GM21576 (cell line): Measurements from ENCODE around the gene RPL11.
A peak's percentile ranks its signal among the peaks of the same experiment; 100 is the strongest.
"Not testable (repeated sequence)": the region's sequence is repeated elsewhere in the genome, so short reads cannot be mapped to it uniquely, and the experiment has no call there.

Source experiments
- ATAC-seq: cut with Tn5 transposase; IDR thresholded peaks from one replicate; pipeline ENCODE4 v1.9.1; 2021; ENCODE audit warnings: mild to moderate bottlenecking, moderate library complexity; ENCODE audit not compliant: unreplicated experiment

Gene RPL11

DNA sequence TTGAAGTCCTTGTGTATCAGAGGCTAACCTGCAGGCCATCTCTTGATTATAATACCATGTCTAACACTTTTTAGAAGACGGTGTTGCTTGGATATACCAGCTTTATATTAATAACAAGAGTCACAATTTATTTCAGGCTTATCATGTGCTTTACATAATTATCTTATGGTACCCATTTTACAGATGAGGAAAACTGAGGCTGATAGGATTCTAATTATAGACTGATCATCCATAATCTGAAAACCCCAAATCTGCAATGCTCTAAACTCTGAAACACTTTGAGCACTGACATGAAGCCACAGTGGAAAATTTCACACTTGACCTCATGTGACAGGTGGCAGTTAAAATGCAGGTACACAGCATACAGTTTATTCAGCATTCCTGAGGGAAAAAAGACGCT, 7.2 kb upstream of the RPL11 start:
- no peak for ATAC-seq

DNA sequence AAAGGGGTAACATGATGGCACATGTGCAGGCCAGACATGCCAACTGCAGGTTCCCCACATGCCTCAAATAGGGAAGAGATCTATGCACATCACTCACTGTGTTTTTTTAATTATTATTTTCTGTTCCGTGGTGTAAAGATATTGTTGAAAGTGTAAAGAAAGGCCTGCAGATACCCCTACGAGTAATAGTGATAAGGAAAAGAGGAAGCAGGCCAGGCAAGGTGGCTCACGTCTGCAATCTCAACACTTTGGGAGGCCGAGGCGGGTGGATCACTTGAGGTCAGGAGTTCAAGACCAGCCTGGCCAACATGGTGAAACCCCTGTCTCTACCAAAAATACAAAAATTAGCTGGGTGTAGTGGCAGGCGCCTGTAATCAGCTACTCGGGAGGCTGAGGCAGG, 6.4 kb upstream of the RPL11 start:
- not testable (repeated sequence) for ATAC-seq

DNA sequence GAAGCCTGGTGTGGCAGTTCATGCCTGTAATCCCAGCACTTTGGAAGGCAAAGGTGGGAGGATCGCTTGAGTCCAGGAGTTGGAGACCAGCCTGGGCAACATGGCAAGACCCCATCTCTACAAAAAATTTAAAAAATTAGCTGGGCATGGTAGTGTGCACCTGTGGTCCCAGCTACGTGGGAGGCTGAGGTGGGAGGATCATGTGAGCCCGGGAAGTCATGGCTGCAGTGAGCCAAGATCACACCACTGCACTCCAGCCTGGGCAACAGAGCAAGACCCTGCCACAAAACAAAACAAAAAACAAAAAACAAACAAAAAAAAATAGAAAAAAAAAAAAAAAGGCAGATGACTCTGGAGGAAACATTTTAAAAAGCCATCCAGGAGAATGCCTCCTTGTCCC, 3.9 kb upstream of the RPL11 start:
- ATAC-seq: not testable (repeated sequence)

DNA sequence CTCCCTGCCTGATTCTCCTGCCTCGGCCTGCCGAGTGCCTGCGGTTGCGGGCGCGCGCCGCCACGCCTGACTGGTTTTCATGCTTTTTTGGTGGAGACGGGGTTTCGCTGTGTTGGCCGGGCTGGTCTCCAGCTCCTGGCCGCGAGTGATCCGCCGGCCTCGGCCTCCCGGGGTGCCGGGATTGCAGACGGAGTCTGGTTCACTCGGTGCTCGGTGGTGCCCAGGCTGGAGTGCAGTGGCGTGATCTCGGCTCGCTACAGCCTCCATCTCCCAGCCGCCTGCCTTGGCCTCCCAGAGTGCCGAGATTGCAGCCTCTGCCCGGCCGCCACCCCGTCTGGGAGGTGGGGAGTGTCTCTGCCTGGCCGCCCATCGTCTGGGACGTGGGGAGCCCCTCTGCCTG, 3.3 kb upstream of the RPL11 start:
- ATAC-seq: not testable (repeated sequence)

DNA sequence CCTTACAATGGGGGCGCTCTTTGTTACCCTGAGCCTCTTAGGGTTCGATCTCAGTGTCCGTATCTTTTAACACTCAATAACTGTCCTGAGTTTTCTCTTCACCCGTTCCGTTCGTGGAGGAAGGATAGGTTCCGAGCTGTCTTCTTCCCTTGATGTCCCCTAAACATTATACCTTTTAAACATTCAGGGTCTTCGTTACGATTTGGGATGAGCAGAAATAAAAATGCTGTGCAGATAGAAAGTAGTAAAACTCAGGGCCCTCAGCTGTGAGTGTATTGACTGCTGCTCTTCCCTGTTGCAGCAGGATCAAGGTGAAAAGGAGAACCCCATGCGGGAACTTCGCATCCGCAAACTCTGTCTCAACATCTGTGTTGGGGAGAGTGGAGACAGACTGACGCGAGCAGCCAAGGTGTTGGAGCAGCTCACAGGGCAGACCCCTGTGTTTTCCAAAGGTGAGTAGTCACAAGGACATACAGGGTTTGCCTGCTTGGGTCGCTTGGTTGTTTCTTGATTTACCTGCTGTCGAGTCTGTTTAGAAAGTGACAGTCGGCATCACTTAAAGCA, 784 bp downstream of the RPL11 start:
- no peak for ATAC-seq

DNA sequence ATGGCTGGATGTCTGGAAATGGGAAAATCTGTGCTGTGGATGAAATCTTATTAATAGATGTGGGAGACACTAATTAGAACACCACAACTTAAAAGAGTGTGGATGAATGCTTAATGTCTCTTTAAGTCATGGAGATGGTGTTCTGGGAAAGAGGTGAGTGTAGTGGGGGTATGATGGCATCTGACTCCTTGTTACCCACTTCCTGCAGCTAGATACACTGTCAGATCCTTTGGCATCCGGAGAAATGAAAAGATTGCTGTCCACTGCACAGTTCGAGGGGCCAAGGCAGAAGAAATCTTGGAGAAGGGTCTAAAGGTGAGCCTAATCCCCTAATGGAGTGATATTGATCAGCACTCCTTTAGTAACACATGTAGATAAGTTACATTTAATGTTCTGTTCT, 2.0 kb downstream of the RPL11 start:
- ATAC-seq: no peak

DNA sequence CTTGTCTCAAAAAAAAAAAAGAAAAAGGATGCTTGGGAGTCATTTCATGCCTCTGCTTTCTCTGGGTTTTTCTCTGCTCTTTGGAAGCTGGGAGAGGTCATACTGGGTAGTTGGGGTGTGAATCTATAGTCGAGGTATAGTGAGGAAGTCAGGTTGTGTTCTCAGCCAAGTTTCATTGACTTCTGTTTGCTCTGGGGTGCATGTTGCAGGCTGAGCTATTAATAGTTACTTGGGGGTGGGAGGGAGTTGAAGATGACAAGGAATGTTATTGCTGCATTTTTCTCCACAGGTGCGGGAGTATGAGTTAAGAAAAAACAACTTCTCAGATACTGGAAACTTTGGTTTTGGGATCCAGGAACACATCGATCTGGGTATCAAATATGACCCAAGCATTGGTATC, 2.8 kb downstream of the RPL11 start:
- ATAC-seq: no peak

DNA sequence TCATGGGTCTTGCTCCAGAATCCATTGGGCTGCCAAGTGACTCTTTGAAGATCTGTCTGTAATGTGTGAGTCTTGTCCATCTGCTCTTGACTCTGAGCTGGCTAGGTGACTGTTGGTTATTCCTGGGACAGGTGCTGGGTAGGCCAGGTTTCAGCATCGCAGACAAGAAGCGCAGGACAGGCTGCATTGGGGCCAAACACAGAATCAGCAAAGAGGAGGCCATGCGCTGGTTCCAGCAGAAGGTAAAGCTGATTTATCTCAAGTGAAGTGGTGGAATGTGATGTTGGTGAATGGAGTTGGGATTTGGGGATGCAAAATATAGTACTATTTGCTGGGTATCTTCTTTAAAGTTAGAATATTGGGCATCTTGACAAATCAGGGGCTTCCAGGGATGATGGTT, 4.1 kb downstream of the RPL11 start:
- ATAC-seq: no peak

DNA sequence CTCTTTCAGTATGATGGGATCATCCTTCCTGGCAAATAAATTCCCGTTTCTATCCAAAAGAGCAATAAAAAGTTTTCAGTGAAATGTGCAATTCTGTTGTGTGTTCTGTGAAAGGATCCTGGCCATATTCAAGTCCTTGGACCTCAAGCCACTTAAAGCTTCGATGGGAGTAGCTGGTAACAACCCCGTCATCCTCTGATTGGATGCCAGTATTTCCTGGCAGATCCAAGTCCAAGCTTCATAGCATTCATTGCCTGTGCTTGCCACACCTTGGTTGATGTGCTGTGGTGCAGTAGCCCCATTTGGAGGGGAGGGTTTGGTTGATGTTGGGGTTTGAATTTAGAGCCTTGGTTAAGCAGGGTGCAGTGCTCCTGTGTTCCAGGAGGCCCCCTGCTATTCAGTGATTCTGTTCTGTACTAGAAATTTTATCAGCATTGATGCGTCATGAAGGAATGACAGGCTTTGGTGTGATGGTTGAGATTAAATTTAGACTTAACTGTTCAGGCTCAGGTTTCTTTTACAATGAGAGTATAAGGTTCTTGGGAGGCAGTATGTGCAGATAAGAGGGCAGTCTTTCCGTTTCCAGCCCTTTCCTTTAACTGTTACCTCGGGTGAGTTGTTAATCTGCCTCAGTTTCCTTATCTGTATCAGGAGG, 4.9 kb downstream of the RPL11 start:
- ATAC-seq: no peak

DNA sequence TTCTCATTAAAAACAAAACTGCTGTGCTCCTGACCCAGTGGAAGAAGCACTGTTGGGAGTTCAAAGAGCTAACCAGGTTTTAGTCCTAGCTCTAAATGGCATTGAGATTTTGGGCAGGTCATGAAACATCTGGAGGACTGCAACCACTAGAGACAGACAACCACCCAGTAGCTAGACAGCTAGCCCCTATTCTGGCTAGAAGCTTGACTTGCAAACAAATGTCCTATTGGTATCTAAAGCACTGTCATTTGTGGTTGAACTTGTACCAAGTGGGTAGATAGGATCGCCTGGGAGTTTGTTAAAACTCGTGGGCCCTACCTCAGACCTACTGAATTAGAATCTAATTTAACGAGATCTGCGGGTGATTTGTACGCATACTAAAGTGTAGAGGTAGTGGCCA, 6.9 kb downstream of the RPL11 start:
- ATAC-seq: no peak

DNA sequence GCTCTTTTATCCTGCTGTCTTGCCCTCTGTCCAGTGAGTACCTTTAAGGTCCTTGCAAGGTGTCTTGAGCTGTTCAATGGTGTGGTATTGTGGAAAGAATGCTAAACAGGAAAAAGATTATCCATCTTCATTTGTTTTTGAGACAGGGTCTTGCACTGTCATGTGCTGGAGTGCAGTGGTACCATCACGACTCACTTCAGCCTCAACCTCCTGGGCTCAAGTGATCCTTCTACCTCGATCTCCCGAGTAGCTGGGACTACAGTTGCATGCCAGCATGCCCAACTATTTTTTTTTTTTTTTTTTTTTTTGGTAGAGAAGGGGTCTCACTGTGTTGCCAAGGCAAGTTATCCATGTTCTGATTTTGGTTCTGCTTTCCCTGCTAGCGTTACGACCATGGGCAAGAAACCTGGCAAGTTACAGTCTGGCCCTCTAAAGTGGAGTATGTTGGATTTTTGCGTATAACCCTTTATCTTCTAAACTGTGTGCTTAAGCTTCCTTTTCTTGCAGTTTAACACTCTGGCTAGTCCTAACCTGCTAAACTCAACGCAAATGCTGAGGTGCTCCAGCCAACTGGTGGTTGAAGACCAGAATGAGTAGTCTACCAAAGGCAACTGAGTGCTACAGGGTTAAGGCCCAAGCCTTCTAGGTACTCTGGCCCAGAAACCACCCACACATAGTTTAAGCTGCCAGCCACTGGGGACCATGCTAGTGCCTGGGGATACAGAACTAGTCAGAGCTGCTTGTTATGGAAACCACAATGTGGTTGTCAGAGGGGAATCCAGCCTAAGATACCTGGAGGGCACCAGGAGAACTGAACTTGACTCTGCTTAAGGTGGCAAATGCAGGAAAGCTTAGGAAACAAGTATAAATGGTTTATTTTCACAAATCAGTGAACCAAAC, 7.9 kb downstream of the RPL11 start:
- ATAC-seq: no peak

DNA sequence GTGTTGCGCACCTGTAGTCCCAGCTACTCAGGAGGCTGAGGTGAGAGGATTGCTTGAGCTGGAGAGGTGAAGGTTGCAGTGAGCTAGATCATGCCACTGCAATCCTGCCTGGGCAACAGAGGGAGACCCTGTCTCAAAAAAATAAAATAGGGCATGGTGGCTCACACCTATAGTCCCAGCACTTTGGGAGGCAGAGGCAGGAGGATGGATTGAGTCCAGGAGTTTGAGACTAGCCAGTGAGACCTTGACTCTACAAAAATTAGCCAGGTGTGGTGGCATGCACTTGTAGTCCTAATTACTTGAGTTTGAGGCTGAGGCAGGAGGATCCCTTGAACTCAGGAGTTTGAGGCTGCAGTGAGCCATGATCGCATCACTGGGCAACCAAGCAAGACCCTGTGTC, 9.7 kb downstream of the RPL11 start:
- no peak for ATAC-seq

DNA sequence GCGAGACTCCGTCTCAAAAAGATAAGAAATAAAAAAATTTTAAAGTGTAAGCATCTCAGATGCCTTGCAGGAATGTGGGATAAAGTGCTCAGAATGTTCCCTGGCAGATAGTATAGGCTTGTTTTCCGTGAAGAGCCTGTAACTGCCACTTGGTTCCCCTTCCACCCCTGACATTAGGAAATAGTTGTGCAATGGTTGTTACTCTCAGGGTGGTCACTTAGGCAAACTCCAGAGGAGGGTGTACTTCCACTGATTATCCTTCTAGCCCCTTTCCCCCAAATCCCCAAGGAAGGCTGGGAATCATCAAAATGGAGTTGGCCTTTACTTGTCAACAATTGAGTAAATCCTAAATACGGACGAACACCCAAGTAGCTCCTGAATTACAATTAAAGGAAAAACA, 10.4 kb downstream of the RPL11 start:
- no peak for ATAC-seq

DNA sequence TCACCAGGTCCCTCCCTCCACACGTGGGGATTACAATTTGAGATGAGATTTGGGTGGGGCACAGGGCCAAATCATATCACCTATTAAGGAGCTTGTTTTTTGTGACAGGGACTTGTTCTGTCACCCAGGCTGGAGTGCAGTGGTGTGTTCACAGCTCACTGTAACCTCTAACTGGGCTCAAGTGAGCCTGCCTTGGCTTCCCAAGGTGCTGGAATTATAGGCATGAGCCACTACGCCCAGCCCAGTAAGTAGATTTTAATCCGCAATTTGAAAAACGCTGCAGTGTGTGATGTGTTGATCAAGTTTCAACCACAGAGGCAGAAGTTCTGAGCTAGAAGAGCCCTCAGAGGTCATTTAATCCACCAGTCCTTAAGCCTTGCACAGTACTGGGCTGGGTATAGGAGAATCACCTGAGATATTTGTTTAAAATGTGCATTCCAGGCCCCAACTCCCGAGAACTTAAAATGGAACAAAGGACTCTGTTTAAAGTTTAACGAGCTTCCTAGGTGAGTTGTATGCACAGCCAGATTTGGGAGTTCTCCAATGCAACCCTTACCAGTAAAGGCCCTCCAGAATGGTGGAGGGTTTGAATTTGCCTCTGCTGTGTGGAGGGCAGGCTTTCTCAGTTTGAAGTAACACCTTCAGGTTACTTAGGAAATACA, 13.4 kb downstream of the RPL11 start:
- ATAC-seq: no peak

DNA sequence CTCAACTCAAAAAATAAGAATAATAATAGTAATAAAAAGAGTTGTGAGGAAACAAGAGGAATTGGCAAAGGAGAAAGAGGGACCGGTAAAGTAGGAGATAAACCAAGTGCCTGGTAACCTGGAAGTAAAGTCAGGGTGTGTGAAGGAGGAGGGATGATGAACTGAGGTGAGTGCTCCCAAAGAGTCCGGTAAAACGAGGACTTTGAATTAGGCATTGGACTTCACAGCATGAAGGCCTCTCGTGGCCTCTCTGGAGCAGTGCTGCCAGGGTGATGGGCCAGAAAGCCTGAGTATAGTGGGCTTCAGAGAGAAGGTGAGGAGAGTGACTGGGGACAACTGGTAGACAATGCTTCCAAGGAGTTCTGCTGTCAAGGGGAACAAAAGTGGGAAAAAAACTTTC, 17.6 kb downstream of the RPL11 start:
- no peak for ATAC-seq

DNA sequence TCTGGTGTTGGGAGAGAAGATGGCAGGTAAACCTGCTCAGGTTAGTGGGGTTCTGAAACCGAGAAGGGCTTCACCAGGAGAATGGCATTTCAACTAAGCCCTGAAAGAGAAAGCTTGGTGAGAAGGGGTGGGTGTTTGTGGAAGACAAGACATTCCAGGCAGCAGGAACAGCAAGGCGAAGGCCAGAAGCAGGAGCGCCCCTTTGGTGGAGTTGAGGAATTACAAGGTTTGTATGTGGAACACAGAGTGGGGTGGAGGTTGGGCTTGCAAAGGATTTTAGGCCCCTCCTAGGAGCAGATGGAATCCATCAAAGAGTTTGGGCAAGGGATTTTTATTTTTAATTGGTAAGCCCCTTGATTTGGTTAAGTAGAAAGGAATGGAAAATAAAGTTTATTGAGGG, 26.9 kb downstream of the RPL11 start:
- ATAC-seq: no peak

DNA sequence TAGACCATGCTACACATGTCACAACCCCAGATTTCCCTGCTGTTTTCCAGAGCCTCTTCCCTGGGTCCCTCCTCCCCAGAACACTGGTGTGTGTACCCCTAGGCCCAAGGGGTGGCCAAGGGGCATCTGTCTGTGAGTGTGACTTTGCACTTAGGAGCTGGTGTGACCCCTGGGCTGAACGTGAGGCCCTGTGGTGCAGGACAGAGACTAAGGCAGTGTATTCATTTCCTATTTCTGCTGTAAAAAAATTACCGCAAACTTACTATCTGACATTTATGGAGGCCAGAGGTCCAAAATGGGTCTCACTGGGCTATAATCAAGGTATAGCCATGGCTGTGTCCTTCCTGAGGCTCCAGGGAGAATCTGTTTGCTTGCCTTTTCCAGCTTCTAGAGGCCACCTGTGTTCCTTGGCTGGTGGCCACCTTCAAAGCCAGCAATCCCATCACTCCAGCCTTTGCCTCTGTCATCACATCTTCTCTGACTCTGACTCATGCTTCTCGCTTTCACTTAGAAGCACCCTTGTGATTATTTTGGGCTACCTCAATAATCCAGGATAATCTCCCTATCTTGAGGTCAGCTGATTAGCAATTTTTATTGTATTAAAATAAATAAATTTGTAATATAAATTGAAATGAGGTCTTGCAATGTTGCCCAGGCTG, 27.7 kb downstream of the RPL11 start:
- no peak for ATAC-seq

DNA sequence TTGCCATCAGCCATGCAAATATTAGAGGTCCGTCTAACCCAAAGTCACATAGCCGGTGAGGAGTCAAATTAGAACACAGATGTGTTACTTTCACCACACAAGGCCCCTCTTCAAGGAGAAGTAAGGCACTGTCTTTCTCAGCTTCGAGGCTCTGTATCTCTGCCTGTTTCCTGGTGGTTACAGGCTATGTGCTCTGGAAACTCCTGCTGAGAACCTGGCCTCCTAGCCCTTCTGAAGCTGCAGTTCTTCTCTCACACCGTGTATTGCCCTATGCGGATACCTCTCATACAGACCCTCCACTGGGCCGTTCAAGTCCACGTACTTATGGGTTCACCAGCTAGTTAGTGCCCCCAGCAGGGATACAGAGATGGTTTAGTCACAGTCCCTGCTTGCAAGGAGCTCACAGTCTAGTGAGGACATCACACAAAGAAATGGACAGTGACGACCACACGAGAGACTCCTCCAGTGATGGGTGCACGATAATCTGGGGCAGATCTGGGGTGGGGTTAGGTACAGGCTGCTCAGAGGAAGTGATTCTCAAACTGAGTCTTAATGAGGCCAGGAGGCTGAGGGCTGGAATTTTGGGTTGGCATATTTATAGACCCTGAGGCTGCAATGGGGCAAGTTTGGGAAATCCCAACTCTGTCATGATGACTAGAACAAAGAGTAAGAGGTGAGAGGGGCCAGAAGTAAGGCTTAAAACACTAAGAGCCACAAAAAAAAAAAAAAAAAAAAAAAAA, 28.8 kb downstream of the RPL11 start:
- ATAC-seq: peak; percentile 47

DNA sequence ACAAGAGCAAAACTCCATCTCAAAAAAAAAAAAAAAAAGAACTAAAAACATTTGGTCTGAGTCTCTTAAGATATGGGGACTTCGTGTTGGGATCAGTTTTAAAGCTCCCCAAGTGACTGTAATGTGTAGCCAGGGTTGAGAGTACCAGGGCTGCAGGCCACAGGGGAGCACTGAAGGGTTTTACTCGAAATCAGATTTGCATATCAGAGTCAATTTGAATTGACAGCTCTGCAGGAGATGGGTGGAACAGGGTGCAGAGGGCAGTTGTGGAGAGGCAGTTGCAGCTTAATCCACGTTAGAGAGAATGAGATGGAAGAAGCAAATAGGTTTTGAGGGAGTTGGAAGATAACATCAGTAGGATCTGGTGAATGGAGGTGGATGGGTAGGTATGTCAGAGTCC, 31.0 kb downstream of the RPL11 start:
- ATAC-seq: no peak

DNA sequence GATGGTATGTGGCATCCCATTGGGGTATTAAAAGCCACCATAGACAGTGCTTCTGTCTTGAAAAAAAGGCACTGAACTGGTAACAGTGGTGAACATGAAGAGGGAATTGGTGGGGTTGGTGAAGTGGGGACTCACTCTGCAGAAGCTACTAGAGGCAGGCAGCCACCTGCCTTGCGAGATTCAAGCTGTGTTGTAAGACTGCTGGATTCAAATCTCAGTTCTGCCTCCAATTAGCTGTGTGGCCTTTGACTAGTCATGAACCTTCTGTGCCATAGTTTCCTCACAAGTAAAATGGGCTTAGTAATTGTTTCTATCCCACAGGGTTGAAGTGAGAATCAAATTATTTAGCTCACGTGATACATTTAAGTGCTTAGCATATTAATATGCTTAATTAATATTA, 35.1 kb downstream of the RPL11 start:
- ATAC-seq: no peak
